ENCODE results near the gene ARHGAP12.
A peak's percentile ranks its signal among the peaks of the same experiment; 100 is the strongest.

The ARHGAP12 gene

GRCh38 chr10:31822150-31822549 lies 106.5 kb downstream of the ARHGAP12 start:
- DNase-seq (ENCODE audit: low spot score) = no peak

GRCh38 chr10:31820778-31821369 lies 107.8 kb downstream of the ARHGAP12 start:
- DNase-seq (ENCODE audit: low spot score) = no peak

GRCh38 chr10:31820096-31820495 lies 108.5 kb downstream of the ARHGAP12 start:
- DNase-seq (ENCODE audit: low spot score) = no peak

GRCh38 chr10:31819391-31819820 lies 109.2 kb downstream of the ARHGAP12 start:
- peak; percentile 80 for DNase-seq (ENCODE audit: low spot score)

- peak; percentile 49 for DNase-seq (ENCODE audit: low spot score)
These were observed 112.3 kb downstream of the ARHGAP12 start for GRCh38 chr10:31816318-31816717.

- peak; percentile 41 for DNase-seq (ENCODE audit: low spot score)
These were observed 120.1 kb downstream of the ARHGAP12 start for GRCh38 chr10:31808258-31809218.

GRCh38 chr10:31804352-31804810 lies 124.2 kb downstream of the ARHGAP12 start:
- peak; percentile 15 for DNase-seq (ENCODE audit: low spot score)

GRCh38 chr10:31803606-31804351 lies 124.9 kb downstream of the ARHGAP12 start:
- DNase-seq (ENCODE audit: low spot score) = peak; percentile 37

GRCh38 chr10:31799181-31799580 lies 129.4 kb downstream of the ARHGAP12 start:
- no peak for DNase-seq (ENCODE audit: low spot score)

GRCh38 chr10:31792745-31793144 lies 135.9 kb downstream of the ARHGAP12 start:
- no peak for DNase-seq (ENCODE audit: low spot score)

- no peak for DNase-seq (ENCODE audit: low spot score)
These were observed 139.1 kb downstream of the ARHGAP12 start for GRCh38 chr10:31789555-31789954.

GRCh38 chr10:31782701-31783100 lies 145.9 kb downstream of the ARHGAP12 start:
- DNase-seq (ENCODE audit: low spot score) = no peak

GRCh38 chr10:31780717-31781116 lies 147.9 kb downstream of the ARHGAP12 start:
- DNase-seq (ENCODE audit: low spot score) = no peak

GRCh38 chr10:31778627-31779026 lies 150.0 kb downstream of the ARHGAP12 start:
- no peak for DNase-seq (ENCODE audit: low spot score)

- no peak for DNase-seq (ENCODE audit: low spot score)
These were observed 152.5 kb downstream of the ARHGAP12 start for GRCh38 chr10:31776159-31776558.

- no peak for DNase-seq (ENCODE audit: low spot score)
These were observed 153.5 kb downstream of the ARHGAP12 start for GRCh38 chr10:31774928-31775650.

- DNase-seq (ENCODE audit: low spot score) = no peak
These were observed 154.2 kb downstream of the ARHGAP12 start for GRCh38 chr10:31774299-31774900.

- DNase-seq (ENCODE audit: low spot score) = no peak
These were observed 154.8 kb downstream of the ARHGAP12 start for GRCh38 chr10:31773749-31774298.

- peak; percentile 79 for DNase-seq (ENCODE audit: low spot score)
These were observed 157.2 kb downstream of the ARHGAP12 start for GRCh38 chr10:31771331-31771831.

GRCh38 chr10:31770307-31770902 lies 158.2 kb downstream of the ARHGAP12 start:
- DNase-seq (ENCODE audit: low spot score) = no peak

Data from AG20443 (cell line).